ENCODE data around the gene UBE2J2.

DNA sequence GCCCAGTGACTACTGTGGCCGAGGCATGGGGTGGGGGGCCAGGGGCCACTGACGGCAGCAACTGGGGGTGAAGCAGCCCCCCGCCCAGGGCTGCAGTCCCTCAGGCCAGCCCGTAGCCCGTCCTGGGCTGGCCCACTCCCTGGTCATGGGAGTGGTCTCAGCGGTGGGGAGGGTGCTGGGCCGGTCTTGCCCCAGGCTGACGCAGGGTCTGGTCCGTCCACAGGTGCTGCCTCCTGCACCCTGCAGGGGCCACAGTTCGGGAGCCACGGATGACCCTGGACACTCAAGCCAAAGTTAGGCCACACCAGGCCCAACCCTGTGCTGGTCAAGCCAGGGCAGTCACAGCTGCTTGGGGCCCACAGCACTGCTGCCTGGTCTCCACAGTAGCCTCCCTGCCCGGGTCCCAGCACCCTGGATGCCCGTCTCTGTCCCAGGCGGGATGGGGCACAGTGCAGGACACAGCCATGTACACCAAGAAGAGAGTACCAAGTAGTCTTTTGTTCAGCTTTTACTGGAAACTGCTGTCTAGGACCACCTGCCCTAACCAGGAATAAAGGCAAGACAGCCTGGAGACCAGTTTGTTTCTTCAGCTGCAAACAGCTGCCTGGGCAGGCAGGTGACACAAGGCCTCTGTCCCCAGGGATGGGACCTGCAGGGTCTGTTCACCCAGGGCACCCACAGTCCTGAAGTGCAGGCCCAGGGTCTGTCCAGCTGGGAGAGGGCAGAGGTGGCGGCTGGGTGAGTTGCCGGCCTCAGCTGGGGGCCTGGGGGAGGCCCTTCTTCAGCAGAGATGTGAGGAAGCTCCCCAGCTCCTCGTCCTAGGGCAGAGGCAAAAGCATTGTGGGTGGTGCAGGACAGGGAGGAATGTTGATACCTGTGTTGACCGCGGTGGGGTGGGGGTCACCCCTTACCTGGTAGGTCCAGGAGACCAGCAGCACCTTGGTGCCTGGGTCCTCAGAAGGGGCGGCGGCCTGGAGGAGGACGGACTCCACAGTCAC is 37.8 kb upstream of the UBE2J2 start:
- TF ChIP-seq CTCF (IDR thresholded peaks at IDR 0.05; ENCODE audit: extremely low read depth in 1 of 2, insufficient read depth in 1 of 2, low read depth in 1 of 2, low read length in 2 of 2): no peak
- no peak for TF ChIP-seq POLR2A (IDR thresholded peaks at IDR 0.05; ENCODE audit: low read depth, low read length)
- no peak for TF ChIP-seq POLR2AphosphoS5 (IDR thresholded peaks at IDR 0.05; ENCODE audit: insufficient read depth, low read depth, low read length)
- TF ChIP-seq, protein P1, sequence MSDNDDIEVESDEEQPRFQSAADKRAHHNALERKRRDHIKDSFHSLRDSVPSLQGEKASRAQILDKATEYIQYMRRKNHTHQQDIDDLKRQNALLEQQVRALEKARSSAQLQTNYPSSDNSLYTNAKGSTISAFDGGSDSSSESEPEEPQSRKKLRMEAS (IDR thresholded peaks at IDR 0.05; ENCODE audit: insufficient read depth, insufficient read length): no peak
- TF ChIP-seq FOS (IDR thresholded peaks at IDR 0.05; ENCODE audit: borderline replicate concordance, insufficient read depth, low read length): no peak
